CD4-positive, alpha-beta T cell (primary cell): ENCODE measurements around the gene AHRR. TPM values are rescaled to one million over a fixed set of nuclear protein-coding genes. Genes with fewer than 3 reads are reported as not detected.
A peak's percentile ranks its signal among the peaks of the same experiment; 100 is the strongest.
"Not testable (repeated sequence)": the region's sequence is repeated elsewhere in the genome, so short reads cannot be mapped to it uniquely, and the experiment has no call there.

Source experiments
- ATAC-seq: fragments of 200-7000 bp; cut with Tn5 transposase; one replicate; pipeline ENCODE4 v1.10.0; 2022; ENCODE audit warnings: mild to moderate bottlenecking; ENCODE audit not compliant: poor library complexity
- CTCF ChIA-PET: fragments of 350-600 bp; sonication (Branson Sonifier 250); formaldehyde crosslinking; loops from one replicate; lab custom pipeline; 2021; ENCODE audit warnings: antibody characterized with exemption, inconsistent platforms; lab: Charles Lee
- POLR2A ChIA-PET: fragments of 350-600 bp; sonication (Branson Sonifier 250); formaldehyde crosslinking; loops from one replicate; lab custom pipeline; 2021; ENCODE audit warnings: antibody characterized with exemption, inconsistent platforms; lab: Charles Lee
- DNase-seq, 14 experiments: peaks; one replicate each; pipeline ENCODE4 v3.0.0-alpha.2; 2013 to 2020; ENCODE audit warnings: mixed read lengths in 2 of 14
- H3K27ac ChIP-seq, 2 donors: one replicate each; pipeline versions ENCODE4 v1.5.1 to v1.7.0; 2013; ENCODE audit warnings: low read length in 2 of 2, low read depth in 1 of 2, mild to moderate bottlenecking in 1 of 2
- H3K27me3 ChIP-seq, 2 experiments: 1 replicate in 1 of 2; 2 replicates in 1 of 2; pipeline versions ENCODE4 v1.6.1 to v1.7.0; 2013; ENCODE audit warnings: low read length in 2 of 2, control low read depth in 1 of 2, mild to moderate bottlenecking in 1 of 2, moderate library complexity in 1 of 2; ENCODE audit not compliant: insufficient read depth in 2 of 2, control insufficient read depth in 1 of 2
- H3K36me3 ChIP-seq: one replicate; pipeline ENCODE4 v1.6.1; 2013; ENCODE audit warnings: low read length, control low read depth; ENCODE audit not compliant: insufficient read depth
- H3K4me1 ChIP-seq: one replicate; pipeline ENCODE4 v1.6.1; 2013; ENCODE audit warnings: low read length, control low read depth; ENCODE audit not compliant: insufficient read depth
- H3K4me3 ChIP-seq: one replicate; pipeline ENCODE4 v1.5.1; 2013; ENCODE audit warnings: mild to moderate bottlenecking, low read length, moderate library complexity
- H3K9me3 ChIP-seq, 2 experiments: 1 replicate in 1 of 2; 2 replicates in 1 of 2; pipeline versions ENCODE4 v1.6.1 to v1.7.0; 2013; ENCODE audit warnings: low read length in 2 of 2, mild to moderate bottlenecking in 2 of 2, control low read depth in 1 of 2, moderate library complexity in 1 of 2; ENCODE audit not compliant: control insufficient read depth in 1 of 2, insufficient read depth in 1 of 2
- H3K27ac Mint-ChIP-seq: one replicate; pipeline ENCODE4 v1.8.0; 2020; ENCODE audit warnings: mixed read lengths
- H3K27me3 Mint-ChIP-seq: one replicate; pipeline ENCODE4 v1.8.0; 2021; ENCODE audit warnings: mixed read lengths
- H3K36me3 Mint-ChIP-seq: one replicate; pipeline ENCODE4 v1.8.0; 2021; ENCODE audit warnings: low read depth, mixed read lengths
- H3K4me1 Mint-ChIP-seq: one replicate; pipeline ENCODE4 v1.8.0; 2021; ENCODE audit warnings: low read depth, mixed read lengths
- H3K4me3 Mint-ChIP-seq: one replicate; pipeline ENCODE4 v1.8.0; 2020; ENCODE audit warnings: mild to moderate bottlenecking, mixed read lengths
- H3K9me3 Mint-ChIP-seq: one replicate; pipeline ENCODE4 v1.8.0; 2020; ENCODE audit warnings: mixed read lengths
- CTCF ChIP-seq: fragments of 200-600 bp; IDR thresholded peaks from one replicate; pipeline ENCODE4 v1.8.0; 2022; ENCODE audit warnings: antibody characterized with exemption, mild to moderate bottlenecking
- intact Hi-C, 2 experiments: fragments of 100-400 bp; cut with DNase I in 1 of 2; cut with micrococcal nuclease in 1 of 2; formaldehyde crosslinking; loops; one replicate each; pipeline versions ENCODE4 v1.15.1 to v1.9.0; 2023 to 2025; cut with DNase I, micrococcal nuclease
- total RNA-seq, 174 experiments: library from RNA in 2 of 174; stranded (reverse) in 2 of 174; gene quantifications; one replicate each; pipeline ENCODE4 v1.2.3 and lab custom pipeline; 2021 to 2026

Gene AHRR
- total RNA-seq, 2 experiments from 2014 or later: 0.45 to 0.63 TPM

- H3K36me3 ChIP-seq: not testable (repeated sequence)
- peak overlapping the region; percentile 43 for H3K27ac Mint-ChIP-seq
These were observed 20.7 kb upstream of the AHRR start for GRCh38 chr5:300691-301435.

GRCh38 chr5:302416-302815 lies 19.1 kb upstream of the AHRR start:
- H3K4me1 ChIP-seq, POLR2A ChIA-PET, H3K9me3 ChIP-seq, H3K4me3 ChIP-seq, DNase-seq, ATAC-seq, CTCF ChIA-PET, H3K27me3 Mint-ChIP-seq, intact Hi-C loops, H3K9me3 Mint-ChIP-seq, H3K27me3 ChIP-seq, H3K4me3 Mint-ChIP-seq, H3K27ac ChIP-seq: not testable (repeated sequence)
- Mint-ChIP-seq H3K4me1 (peaks cover 23% of the 10 kb centered on the region), H3K27ac (peak overlapping the region; percentile 12), H3K36me3 (peaks cover 27% of the 10 kb centered on the region)
- H3K36me3 ChIP-seq: peaks cover 22% of the 10 kb centered on the region

More at GRCh38 chr5:300691-301435, 20.7 kb upstream of the AHRR start:
- H3K27me3 ChIP-seq, CTCF ChIA-PET, H3K4me3 Mint-ChIP-seq, H3K4me3 ChIP-seq, H3K9me3 ChIP-seq, ATAC-seq, POLR2A ChIA-PET, H3K27me3 Mint-ChIP-seq, DNase-seq, H3K27ac ChIP-seq, intact Hi-C loops, H3K9me3 Mint-ChIP-seq: not testable (repeated sequence)
- H3K4me1 Mint-ChIP-seq: peaks cover 38% of the 10 kb centered on the region
- H3K36me3 Mint-ChIP-seq: peaks cover 14% of the 10 kb centered on the region
- peaks cover 20% of the 10 kb centered on the region for H3K4me1 ChIP-seq

- peak overlapping the region; percentile 12 for H3K27ac Mint-ChIP-seq
- Histone ChIP-seq H3K4me1 (peaks cover 8% of the 10 kb centered on the region), H3K27ac (no peak overlapping the region), H3K9me3 (no peaks in the 10 kb centered on the region), H3K27me3 (no peaks in the 10 kb centered on the region), H3K36me3 (peaks cover 26% of the 10 kb centered on the region), H3K4me3 (no peak overlapping the region)
- POLR2A ChIA-PET: no interaction called here
- DNase-seq: no peak
- no peaks in the 10 kb centered on the region for H3K27me3 Mint-ChIP-seq
- ATAC-seq: no peak
- H3K36me3 Mint-ChIP-seq: peaks cover 27% of the 10 kb centered on the region
- intact Hi-C loops: no loop called here
- CTCF ChIA-PET: no interaction called here
- no peaks in the 10 kb centered on the region for H3K9me3 Mint-ChIP-seq
- H3K4me3 Mint-ChIP-seq: no peak overlapping the region
- peaks cover 18% of the 10 kb centered on the region for H3K4me1 Mint-ChIP-seq
- no peak for TF ChIP-seq CTCF
These were observed 18.5 kb upstream of the AHRR start for GRCh38 chr5:302966-303365.

- H3K27me3 ChIP-seq, H3K4me3 Mint-ChIP-seq, POLR2A ChIA-PET, H3K27ac Mint-ChIP-seq, DNase-seq, ATAC-seq, H3K27me3 Mint-ChIP-seq, H3K9me3 Mint-ChIP-seq, H3K4me1 ChIP-seq, intact Hi-C loops, H3K9me3 ChIP-seq, CTCF ChIA-PET, H3K27ac ChIP-seq, H3K4me3 ChIP-seq: not testable (repeated sequence)
- H3K36me3 Mint-ChIP-seq: peaks cover 32% of the 10 kb centered on the region
- H3K36me3 ChIP-seq: peaks cover 33% of the 10 kb centered on the region
- H3K4me1 Mint-ChIP-seq: peaks cover 18% of the 10 kb centered on the region
These were observed 17.8 kb upstream of the AHRR start for GRCh38 chr5:303741-304140.
